HepG2 (cell line): ENCODE data around the gene C1QTNF3. TPM values are rescaled to one million over a fixed set of nuclear protein-coding genes. Genes with fewer than 3 reads are reported as not detected.

Experiments used
- FOXJ3 ChIP-seq: sonication (generic); formaldehyde crosslinking; IDR thresholded peaks from 2 replicates; pipeline ENCODE4 v1.4.0; 2020; ENCODE audit warnings: missing genetic modification reagents, mild to moderate bottlenecking, borderline replicate concordance
- FOXP4 ChIP-seq: sonication (generic); formaldehyde crosslinking; IDR thresholded peaks from 2 replicates; pipeline ENCODE4 v1.4.0; 2020; ENCODE audit warnings: missing genetic modification reagents
- HDAC2 ChIP-seq: sonication (generic); formaldehyde crosslinking; IDR thresholded peaks from 2 replicates; pipeline ENCODE4 v1.4.0; 2020; ENCODE audit warnings: missing genetic modification reagents
- KDM1A ChIP-seq: IDR thresholded peaks from 2 replicates; pipeline ENCODE4 v1.6.1; 2016; ENCODE audit warnings: missing compliant biosample characterization
- LCORL ChIP-seq, 2 experiments: fragments of 450-650 bp in 1 of 2; sonication (generic) in 1 of 2; formaldehyde crosslinking in 1 of 2; IDR thresholded peaks; 2 replicates each; pipeline versions ENCODE4 v1.5.0 to v1.6.1; 2017 to 2020; ENCODE audit warnings: antibody characterized with exemption in 1 of 2, missing genetic modification reagents in 1 of 2
- NCOR1 ChIP-seq: fragments of 200-600 bp; sonication (generic); IDR thresholded peaks from 2 replicates; pipeline ENCODE4 v1.7.0; 2017; ENCODE audit warnings: antibody characterized with exemption, low read length, borderline replicate concordance
- TBX2 ChIP-seq: sonication (generic); formaldehyde crosslinking; IDR thresholded peaks from 2 replicates; pipeline ENCODE4 v1.5.0; 2020; ENCODE audit warnings: missing genetic modification reagents, mild to moderate bottlenecking, borderline replicate concordance
- polyA plus RNA-seq, 8 experiments: library from polyadenylated mRNA; depleted of rRNA in 3 of 8; stranded (reverse) in 7 of 8; unstranded in 1 of 8; fragments of >200 nt; fragmentation: Illumina TruSeq in 4 of 8; extraction: Trizol in 4 of 8; gene quantifications; 2 replicates each; pipeline versions ENCODE4 v1.2.1 to v1.2.3, GENCODE V29; 2011 to 2016; ENCODE audit warnings: low read depth in 4 of 8, missing spikeins in 1 of 8, mixed read lengths in 1 of 8; ENCODE audit not compliant: insufficient read depth in 1 of 8
- total RNA-seq, 5 experiments: library from RNA; depleted of rRNA; stranded (reverse); fragments of >200 nt; fragmentation: Illumina TruSeq; extraction: Trizol; gene quantifications; 2 replicates each; pipeline ENCODE4 v1.2.3, GENCODE V29; 2016; ENCODE audit warnings: low read depth in 1 of 5
- TF ChIP-seq, protein P1 (sequence below): sonication (generic); formaldehyde crosslinking; conservative IDR thresholded peaks from 2 replicates; pipeline ENCODE4 v1.4.0; 2020; ENCODE audit warnings: missing genetic modification reagents
- TF ChIP-seq, protein P2 (sequence below): sonication (generic); formaldehyde crosslinking; IDR thresholded peaks from 2 replicates; pipeline ENCODE4 v1.9.0; 2021; ENCODE audit warnings: missing genetic modification reagents, borderline replicate concordance

C1QTNF3 gene
- total and polyA plus RNA-seq, 2 of the 13 experiments (the other 11 are each of a cell fraction or from before 2014, with no cell fraction given): 3.3 to 10.8 TPM

DNA sequence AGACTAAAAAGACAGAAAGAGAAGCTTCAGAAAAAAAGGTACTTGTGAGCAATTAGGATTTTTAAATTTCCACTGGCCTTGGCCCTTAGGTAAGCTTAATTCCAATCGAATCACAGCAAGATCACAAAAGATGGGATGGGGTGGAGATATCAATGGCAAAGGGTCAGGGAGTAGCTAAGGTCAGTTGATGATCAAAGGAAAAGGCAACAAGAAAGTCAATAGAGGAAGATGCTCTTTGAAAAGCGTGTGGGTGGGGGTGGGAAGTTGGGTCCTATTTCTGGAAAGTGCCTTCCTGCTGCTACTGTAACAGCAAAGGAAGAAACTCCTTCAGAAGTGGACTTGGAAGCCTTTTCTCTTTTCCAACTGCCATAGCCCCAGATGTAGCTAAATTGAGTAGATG, 7.3 kb downstream of the C1QTNF3 start (continued):
- TF ChIP-seq, protein P1, sequence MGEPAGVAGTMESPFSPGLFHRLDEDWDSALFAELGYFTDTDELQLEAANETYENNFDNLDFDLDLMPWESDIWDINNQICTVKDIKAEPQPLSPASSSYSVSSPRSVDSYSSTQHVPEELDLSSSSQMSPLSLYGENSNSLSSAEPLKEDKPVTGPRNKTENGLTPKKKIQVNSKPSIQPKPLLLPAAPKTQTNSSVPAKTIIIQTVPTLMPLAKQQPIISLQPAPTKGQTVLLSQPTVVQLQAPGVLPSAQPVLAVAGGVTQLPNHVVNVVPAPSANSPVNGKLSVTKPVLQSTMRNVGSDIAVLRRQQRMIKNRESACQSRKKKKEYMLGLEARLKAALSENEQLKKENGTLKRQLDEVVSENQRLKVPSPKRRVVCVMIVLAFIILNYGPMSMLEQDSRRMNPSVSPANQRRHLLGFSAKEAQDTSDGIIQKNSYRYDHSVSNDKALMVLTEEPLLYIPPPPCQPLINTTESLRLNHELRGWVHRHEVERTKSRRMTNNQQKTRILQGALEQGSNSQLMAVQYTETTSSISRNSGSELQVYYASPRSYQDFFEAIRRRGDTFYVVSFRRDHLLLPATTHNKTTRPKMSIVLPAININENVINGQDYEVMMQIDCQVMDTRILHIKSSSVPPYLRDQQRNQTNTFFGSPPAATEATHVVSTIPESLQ (CRISPR knock-in tag): no peak
- TF ChIP-seq TBX2 (CRISPR knock-in tag): peak; percentile 60; the same call in 1 of the 2 replicates
- TF ChIP-seq, protein P2, sequence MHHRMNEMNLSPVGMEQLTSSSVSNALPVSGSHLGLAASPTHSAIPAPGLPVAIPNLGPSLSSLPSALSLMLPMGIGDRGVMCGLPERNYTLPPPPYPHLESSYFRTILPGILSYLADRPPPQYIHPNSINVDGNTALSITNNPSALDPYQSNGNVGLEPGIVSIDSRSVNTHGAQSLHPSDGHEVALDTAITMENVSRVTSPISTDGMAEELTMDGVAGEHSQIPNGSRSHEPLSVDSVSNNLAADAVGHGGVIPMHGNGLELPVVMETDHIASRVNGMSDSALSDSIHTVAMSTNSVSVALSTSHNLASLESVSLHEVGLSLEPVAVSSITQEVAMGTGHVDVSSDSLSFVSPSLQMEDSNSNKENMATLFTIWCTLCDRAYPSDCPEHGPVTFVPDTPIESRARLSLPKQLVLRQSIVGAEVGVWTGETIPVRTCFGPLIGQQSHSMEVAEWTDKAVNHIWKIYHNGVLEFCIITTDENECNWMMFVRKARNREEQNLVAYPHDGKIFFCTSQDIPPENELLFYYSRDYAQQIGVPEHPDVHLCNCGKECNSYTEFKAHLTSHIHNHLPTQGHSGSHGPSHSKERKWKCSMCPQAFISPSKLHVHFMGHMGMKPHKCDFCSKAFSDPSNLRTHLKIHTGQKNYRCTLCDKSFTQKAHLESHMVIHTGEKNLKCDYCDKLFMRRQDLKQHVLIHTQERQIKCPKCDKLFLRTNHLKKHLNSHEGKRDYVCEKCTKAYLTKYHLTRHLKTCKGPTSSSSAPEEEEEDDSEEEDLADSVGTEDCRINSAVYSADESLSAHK (CRISPR knock-in tag): no peak
- peak; percentile 83 for TF ChIP-seq HDAC2 (CRISPR knock-in tag)
- TF ChIP-seq FOXJ3 (CRISPR knock-in tag): no peak
- TF ChIP-seq KDM1A (CRISPR knock-in tag): peak; percentile 67; the same call in 1 of the 2 replicates
- peak; percentile 55; the same call in 1 of the 2 replicates for TF ChIP-seq NCOR1
- peak; percentile 90 for TF ChIP-seq FOXP4 (CRISPR knock-in tag)
- TF ChIP-seq LCORL (IDR thresholded peaks at IDR 0.05): peak; percentile 54; the same call in 1 of the 2 replicates
- 0 out of 2 replicates have a peak, but pooled peaks have one; percentile 29 for TF ChIP-seq LCORL (CRISPR knock-in tag; IDR thresholded peaks at IDR 0.05)
